ENCODE data around the gene NACA2.
"Not testable (repeated sequence)": the region's sequence is repeated elsewhere in the genome, so short reads cannot be mapped to it uniquely, and the experiment has no call there.

NACA2 gene

DNA sequence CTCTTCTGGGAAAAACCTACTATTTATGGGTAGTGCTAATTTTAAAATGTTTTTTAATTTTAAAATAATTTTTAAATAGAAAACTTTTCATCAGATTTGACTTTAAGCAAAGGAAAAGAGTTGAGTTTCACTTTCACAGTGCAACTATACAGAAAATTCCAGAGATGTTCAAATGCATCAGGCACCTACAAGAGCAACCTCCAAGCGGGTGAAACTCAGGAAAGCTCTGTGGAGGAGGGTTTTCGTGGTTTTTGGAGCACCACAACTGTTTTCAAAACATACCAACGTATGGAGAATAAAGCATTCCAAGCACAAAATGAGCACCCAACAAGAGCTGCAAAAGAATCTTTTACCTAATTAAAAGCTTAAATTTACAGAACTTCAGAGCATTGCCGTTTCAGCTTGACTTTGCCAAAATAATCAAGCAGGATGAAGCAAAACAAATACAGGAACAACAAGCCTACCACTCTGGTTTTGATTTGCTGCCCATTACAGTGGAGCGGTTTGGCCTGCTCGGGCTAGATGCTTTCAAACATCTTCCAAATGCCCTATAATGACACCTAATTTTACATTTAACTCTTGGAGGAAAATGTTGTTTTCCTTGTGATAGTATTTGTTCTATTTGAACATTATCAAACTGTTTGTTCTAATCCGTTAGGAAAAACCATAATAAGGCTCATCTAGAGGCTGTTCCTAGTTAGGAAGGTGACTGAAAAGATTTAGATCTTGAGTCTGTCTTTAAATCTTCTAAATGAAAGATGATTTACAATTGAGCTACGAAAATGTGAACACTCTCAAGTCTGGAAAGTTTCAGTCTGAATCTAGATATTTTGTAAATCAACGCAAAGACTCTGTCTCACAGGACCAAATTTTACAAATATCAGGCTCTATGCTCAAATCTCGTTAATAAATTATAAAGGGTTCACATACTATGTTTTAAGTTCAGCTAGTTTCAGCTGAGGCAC, 34.5 kb downstream of the NACA2 start:
- H3K4me3 ChIP-seq (ENCODE audit: low read depth in 1 of 2, low read length in 2 of 2) = no peak overlapping the region

DNA sequence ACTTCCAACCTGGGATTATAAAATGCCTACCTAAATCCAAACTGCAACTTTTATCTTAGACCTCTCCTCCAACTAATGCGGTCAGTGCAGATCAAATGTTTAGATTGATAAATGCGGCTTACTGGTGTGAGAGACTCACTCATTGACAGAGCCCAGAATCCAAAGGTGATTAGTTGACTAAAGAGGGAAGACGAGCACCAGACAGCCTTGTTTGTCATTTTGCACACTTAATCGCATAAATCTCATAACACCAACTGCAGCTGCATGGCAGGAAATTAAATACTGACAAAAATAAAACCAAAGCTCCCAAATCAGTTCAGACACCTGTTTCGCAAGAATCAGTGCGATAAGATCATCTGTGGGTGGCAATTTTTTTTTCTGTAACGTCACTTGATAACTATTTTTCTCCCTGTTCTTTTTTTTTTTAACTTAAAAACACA, 35.9 kb downstream of the NACA2 start:
- H3K27ac ChIP-seq (ENCODE audit: low read depth, low read length) = no peak overlapping the region
- no peak overlapping the region for H3K4me3 ChIP-seq (ENCODE audit: low read depth in 1 of 2, low read length in 2 of 2)
- H3K9me3 ChIP-seq (ENCODE audit: control insufficient read depth in 1 of 2, low read length in 2 of 2) = no peaks in the 10 kb centered on the region
- no peaks in the 10 kb centered on the region for H3K4me1 ChIP-seq (ENCODE audit: control insufficient read depth in 1 of 2, insufficient read depth in 2 of 2, low read length in 2 of 2)
- H3K36me3 ChIP-seq (ENCODE audit: control insufficient read depth in 1 of 2, insufficient read depth in 2 of 2, low read length in 2 of 2) = no peaks in the 10 kb centered on the region
- H3K27me3 ChIP-seq (ENCODE audit: control insufficient read depth in 1 of 2, insufficient read depth in 2 of 2, low read length in 2 of 2) = peaks cover 0 to 10% of the 10 kb centered on the region in 2 donors
- no peak overlapping the region for H3K9ac ChIP-seq (ENCODE audit: low read depth in 1 of 2, low read length in 2 of 2)

More for the DNA sequence above, 34.5 kb downstream of the NACA2 start:
- Histone ChIP-seq H3K27ac (ENCODE audit: low read depth, low read length) (no peak overlapping the region), H3K4me1 (ENCODE audit: control insufficient read depth in 1 of 2, insufficient read depth in 2 of 2, low read length in 2 of 2) (no peaks in the 10 kb centered on the region), H3K36me3 (ENCODE audit: control insufficient read depth in 1 of 2, insufficient read depth in 2 of 2, low read length in 2 of 2) (no peaks in the 10 kb centered on the region), H3K9me3 (ENCODE audit: control insufficient read depth in 1 of 2, low read length in 2 of 2) (no peaks in the 10 kb centered on the region), H3K27me3 (ENCODE audit: control insufficient read depth in 1 of 2, insufficient read depth in 2 of 2, low read length in 2 of 2) (peaks cover 0 to 5% of the 10 kb centered on the region in 2 donors), H3K9ac (ENCODE audit: low read depth in 1 of 2, low read length in 2 of 2) (no peak overlapping the region)

DNA sequence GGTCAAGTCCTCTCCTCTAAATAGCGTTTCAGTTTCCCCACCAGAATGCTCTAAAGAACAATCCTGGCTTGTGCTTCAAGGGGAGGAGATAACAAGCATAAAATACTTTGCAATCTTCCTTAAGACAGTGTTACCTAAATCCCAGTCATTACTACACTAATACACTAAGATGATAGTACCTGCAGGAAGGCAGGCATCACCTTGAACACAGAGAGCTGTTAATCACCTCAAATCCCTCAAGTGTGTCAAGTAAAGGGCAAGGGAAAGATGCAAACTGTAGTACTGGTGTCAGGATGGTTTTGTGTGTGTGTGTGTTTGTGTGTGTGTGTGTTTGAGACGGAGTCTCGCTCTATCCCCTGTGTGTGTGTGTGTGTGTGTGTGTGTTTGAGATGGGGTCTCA, 36.8 kb downstream of the NACA2 start:
- Histone ChIP-seq H3K27me3 (ENCODE audit: control insufficient read depth in 1 of 2, insufficient read depth in 2 of 2, low read length in 2 of 2) (peaks cover 0 to 14% of the 10 kb centered on the region in 2 donors), H3K27ac (ENCODE audit: low read depth, low read length) (no peak overlapping the region), H3K9me3 (ENCODE audit: control insufficient read depth in 1 of 2, low read length in 2 of 2) (no peaks in the 10 kb centered on the region)

DNA sequence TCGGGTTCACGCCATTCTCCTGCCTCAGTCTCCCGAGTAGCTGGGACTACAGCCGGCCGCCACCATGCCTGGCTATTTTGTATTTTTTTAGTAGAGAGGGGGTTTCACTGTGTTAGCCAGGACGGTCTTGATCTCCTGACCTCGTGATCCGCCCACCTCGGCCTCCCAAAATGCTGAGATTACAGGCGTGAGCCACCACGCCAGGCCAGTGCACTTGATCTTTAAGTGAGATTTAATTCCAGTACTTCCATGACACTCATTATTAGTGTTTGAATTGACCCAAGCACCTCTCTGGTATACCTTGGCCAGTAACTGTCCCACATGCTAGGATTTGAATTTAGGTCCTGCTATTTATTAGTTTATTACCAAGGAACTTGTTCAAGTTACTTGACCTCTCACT, 38.5 kb downstream of the NACA2 start:
- not testable (repeated sequence) for H3K4me3 ChIP-seq (ENCODE audit: low read depth in 1 of 2, low read length in 2 of 2); H3K4me1 ChIP-seq (ENCODE audit: control insufficient read depth in 1 of 2, insufficient read depth in 2 of 2, low read length in 2 of 2); H3K36me3 ChIP-seq (ENCODE audit: control insufficient read depth in 1 of 2, insufficient read depth in 2 of 2, low read length in 2 of 2); H3K9ac ChIP-seq (ENCODE audit: low read depth in 1 of 2, low read length in 2 of 2); H3K9me3 ChIP-seq (ENCODE audit: control insufficient read depth in 1 of 2, low read length in 2 of 2); H3K27ac ChIP-seq (ENCODE audit: low read depth, low read length)
- H3K27me3 ChIP-seq (ENCODE audit: control insufficient read depth in 1 of 2, insufficient read depth in 2 of 2, low read length in 2 of 2) = peaks cover 0 to 14% of the 10 kb centered on the region in 2 donors

More for the DNA sequence above, 36.8 kb downstream of the NACA2 start:
- Histone ChIP-seq H3K36me3 (ENCODE audit: control insufficient read depth in 1 of 2, insufficient read depth in 2 of 2, low read length in 2 of 2) (no peaks in the 10 kb centered on the region), H3K4me3 (ENCODE audit: low read depth in 1 of 2, low read length in 2 of 2) (no peak overlapping the region), H3K4me1 (ENCODE audit: control insufficient read depth in 1 of 2, insufficient read depth in 2 of 2, low read length in 2 of 2) (no peaks in the 10 kb centered on the region), H3K9ac (ENCODE audit: low read depth in 1 of 2, low read length in 2 of 2) (no peak overlapping the region)

DNA sequence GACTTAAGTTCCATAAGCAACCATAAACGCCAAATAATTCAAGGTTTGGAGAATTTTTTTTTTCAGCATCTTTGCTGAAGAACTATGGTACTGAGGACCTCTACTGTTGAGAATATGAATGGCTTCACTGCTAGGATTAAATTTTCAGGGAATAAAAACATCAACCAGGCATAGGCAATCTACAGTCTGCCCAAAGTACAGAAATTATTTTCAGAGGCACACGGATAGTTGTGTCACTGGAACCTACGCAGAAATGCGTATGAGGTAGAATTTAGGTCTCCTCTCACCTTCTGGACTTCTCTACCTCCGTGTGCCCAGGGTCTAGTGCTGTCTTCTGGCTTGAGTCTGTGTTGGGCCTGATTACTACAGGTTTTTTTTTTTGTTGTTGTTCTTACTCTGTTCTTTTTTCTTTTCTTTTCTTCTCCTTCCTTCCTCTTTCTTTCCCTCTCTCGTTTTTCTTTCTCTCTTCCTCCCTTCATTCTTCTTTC, 39.7 kb downstream of the NACA2 start:
- H3K9ac ChIP-seq (ENCODE audit: low read depth in 1 of 2, low read length in 2 of 2) = no peak overlapping the region
- H3K9me3 ChIP-seq (ENCODE audit: control insufficient read depth in 1 of 2, low read length in 2 of 2) = no peaks in the 10 kb centered on the region
- no peaks in the 10 kb centered on the region for H3K4me1 ChIP-seq (ENCODE audit: control insufficient read depth in 1 of 2, insufficient read depth in 2 of 2, low read length in 2 of 2)
- no peak overlapping the region for H3K4me3 ChIP-seq (ENCODE audit: low read depth in 1 of 2, low read length in 2 of 2)
- no peak overlapping the region for H3K27ac ChIP-seq (ENCODE audit: low read depth, low read length)
- no peaks in the 10 kb centered on the region for H3K36me3 ChIP-seq (ENCODE audit: control insufficient read depth in 1 of 2, insufficient read depth in 2 of 2, low read length in 2 of 2)
- H3K27me3 ChIP-seq (ENCODE audit: control insufficient read depth in 1 of 2, insufficient read depth in 2 of 2, low read length in 2 of 2) = peaks cover 4 to 14% of the 10 kb centered on the region in 2 donors

DNA sequence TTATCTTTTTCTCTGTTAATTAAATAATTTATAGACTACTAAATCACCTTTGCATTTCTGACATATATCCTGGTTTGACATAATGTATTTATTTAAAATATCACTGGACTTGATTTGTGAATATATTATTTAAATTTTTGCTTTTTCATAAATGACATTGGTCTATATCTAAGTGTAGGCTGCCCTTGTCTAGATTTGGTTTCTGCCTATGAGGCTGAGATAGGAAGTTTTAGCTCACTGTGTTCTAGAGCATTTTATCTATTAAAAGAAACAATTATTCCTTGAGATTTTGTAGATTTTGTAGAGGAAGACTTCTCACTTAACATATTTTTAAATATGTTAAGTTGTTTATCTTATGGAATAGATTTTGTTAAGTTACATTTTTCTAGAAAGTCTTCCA, 43.9 kb downstream of the NACA2 start:
- Histone ChIP-seq H3K9ac (ENCODE audit: low read depth in 1 of 2, low read length in 2 of 2) (no peak overlapping the region), H3K4me3 (ENCODE audit: low read depth in 1 of 2, low read length in 2 of 2) (no peak overlapping the region), H3K36me3 (ENCODE audit: control insufficient read depth in 1 of 2, insufficient read depth in 2 of 2, low read length in 2 of 2) (no peaks in the 10 kb centered on the region), H3K27me3 (ENCODE audit: control insufficient read depth in 1 of 2, insufficient read depth in 2 of 2, low read length in 2 of 2) (peaks cover 6 to 9% of the 10 kb centered on the region in 2 donors), H3K27ac (ENCODE audit: low read depth, low read length) (no peak overlapping the region), H3K4me1 (ENCODE audit: control insufficient read depth in 1 of 2, insufficient read depth in 2 of 2, low read length in 2 of 2) (no peaks in the 10 kb centered on the region), H3K9me3 (ENCODE audit: control insufficient read depth in 1 of 2, low read length in 2 of 2) (no peaks in the 10 kb centered on the region)

DNA sequence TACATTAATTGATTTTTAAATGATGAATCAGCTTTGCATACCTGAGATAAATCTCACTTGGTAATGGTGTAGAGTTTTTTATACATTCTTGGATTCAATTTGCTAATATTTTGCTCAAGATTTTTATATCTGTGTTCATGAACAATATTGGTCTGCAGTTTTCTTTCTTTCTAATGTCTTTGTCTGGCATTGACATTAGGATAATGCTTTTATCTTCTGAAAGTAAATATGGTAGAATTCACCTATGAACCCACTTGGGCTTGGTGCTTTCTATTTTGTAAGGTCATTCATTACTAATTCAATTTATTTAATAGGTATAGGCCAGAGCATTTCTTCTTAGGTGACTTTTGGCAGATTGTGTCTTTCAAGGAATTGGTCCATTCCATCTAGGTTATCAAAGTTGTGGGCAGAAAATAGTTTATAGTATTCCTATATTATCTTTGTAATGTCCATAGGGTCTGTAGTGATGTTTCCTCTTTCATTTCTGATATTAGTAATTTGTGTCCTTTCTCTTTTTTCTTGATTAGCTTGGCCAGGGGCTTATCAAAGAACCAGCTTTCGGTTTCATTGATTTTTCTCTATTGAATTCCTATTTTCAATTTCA, 45.6 kb downstream of the NACA2 start:
- Histone ChIP-seq H3K9me3 (ENCODE audit: control insufficient read depth in 1 of 2, low read length in 2 of 2) (peaks cover 2 to 11% of the 10 kb centered on the region in 2 donors), H3K27ac (ENCODE audit: low read depth, low read length) (no peak overlapping the region), H3K4me1 (ENCODE audit: control insufficient read depth in 1 of 2, insufficient read depth in 2 of 2, low read length in 2 of 2) (no peaks in the 10 kb centered on the region), H3K27me3 (ENCODE audit: control insufficient read depth in 1 of 2, insufficient read depth in 2 of 2, low read length in 2 of 2) (peaks cover 6 to 7% of the 10 kb centered on the region in 2 donors), H3K36me3 (ENCODE audit: control insufficient read depth in 1 of 2, insufficient read depth in 2 of 2, low read length in 2 of 2) (no peaks in the 10 kb centered on the region), H3K4me3 (ENCODE audit: low read depth in 1 of 2, low read length in 2 of 2) (no peak overlapping the region), H3K9ac (ENCODE audit: low read depth in 1 of 2, low read length in 2 of 2) (no peak overlapping the region)

DNA sequence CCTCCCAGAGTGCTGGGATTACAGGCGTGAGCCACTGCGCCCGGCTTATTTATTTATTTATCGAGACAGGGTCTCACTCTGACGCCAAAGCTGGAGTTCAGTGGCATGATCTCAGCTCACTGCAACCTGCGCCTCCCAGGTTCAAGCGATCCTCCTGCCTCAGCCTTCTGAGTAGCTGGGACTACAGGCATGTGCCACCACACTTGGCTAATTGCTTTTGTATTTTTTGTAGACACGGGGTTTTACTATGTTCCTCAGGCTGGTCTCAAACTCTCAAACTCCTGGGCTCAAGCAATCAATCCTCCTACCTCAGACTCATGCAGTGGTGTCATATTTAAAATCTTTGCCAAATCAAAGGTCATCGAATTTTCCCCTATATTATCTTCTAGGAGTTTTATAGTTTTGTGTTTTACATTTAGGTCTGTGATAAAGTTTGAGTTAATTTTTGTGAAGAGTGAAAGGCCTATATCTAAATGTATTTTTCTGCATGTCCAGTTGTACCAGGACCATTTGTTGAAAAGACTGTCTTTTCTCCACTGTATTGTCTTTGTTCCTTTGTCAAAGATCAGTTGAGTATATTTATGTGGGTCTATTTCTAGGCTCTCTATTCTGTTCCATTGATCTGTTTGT, 47.1 kb downstream of the NACA2 start:
- H3K27me3 ChIP-seq (ENCODE audit: control insufficient read depth in 1 of 2, insufficient read depth in 2 of 2, low read length in 2 of 2) = peaks cover 0 to 6% of the 10 kb centered on the region in 2 donors
- peaks cover 2 to 11% of the 10 kb centered on the region in 2 donors for H3K9me3 ChIP-seq (ENCODE audit: control insufficient read depth in 1 of 2, low read length in 2 of 2)
- H3K27ac ChIP-seq (ENCODE audit: low read depth, low read length) = no peak overlapping the region
- no peaks in the 10 kb centered on the region for H3K36me3 ChIP-seq (ENCODE audit: control insufficient read depth in 1 of 2, insufficient read depth in 2 of 2, low read length in 2 of 2)
- H3K9ac ChIP-seq (ENCODE audit: low read depth in 1 of 2, low read length in 2 of 2) = no peak overlapping the region
- H3K4me3 ChIP-seq (ENCODE audit: low read depth in 1 of 2, low read length in 2 of 2) = no peak overlapping the region
- H3K4me1 ChIP-seq (ENCODE audit: control insufficient read depth in 1 of 2, insufficient read depth in 2 of 2, low read length in 2 of 2) = no peaks in the 10 kb centered on the region

DNA sequence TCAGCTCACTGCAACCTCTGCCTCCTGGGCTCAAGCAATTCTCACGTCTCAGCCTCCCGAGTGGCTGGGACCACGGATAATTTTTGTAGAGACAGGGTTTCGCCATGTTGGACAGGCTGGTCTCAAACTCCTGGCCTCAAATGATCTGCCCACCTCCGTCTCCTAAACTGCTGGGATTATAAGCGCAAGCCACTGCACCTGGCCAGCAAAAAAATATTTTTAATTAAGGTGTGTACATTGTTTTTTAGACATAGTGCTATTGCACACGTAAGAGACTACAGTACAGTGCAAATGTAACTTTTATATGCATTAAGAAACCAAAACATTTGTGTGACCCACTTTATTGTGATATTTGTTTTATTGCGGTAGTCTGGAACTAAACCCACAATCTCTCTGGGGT, 49.0 kb downstream of the NACA2 start:
- Histone ChIP-seq H3K27ac (ENCODE audit: low read depth, low read length) (no peak overlapping the region), H3K27me3 (ENCODE audit: control insufficient read depth in 1 of 2, insufficient read depth in 2 of 2, low read length in 2 of 2) (peaks cover 0 to 6% of the 10 kb centered on the region in 2 donors), H3K4me3 (ENCODE audit: low read depth in 1 of 2, low read length in 2 of 2) (no peak overlapping the region), H3K36me3 (ENCODE audit: control insufficient read depth in 1 of 2, insufficient read depth in 2 of 2, low read length in 2 of 2) (no peaks in the 10 kb centered on the region), H3K9ac (ENCODE audit: low read depth in 1 of 2, low read length in 2 of 2) (no peak overlapping the region), H3K4me1 (ENCODE audit: control insufficient read depth in 1 of 2, insufficient read depth in 2 of 2, low read length in 2 of 2) (no peaks in the 10 kb centered on the region), H3K9me3 (ENCODE audit: control insufficient read depth in 1 of 2, low read length in 2 of 2) (peaks cover 2 to 11% of the 10 kb centered on the region in 2 donors)

DNA sequence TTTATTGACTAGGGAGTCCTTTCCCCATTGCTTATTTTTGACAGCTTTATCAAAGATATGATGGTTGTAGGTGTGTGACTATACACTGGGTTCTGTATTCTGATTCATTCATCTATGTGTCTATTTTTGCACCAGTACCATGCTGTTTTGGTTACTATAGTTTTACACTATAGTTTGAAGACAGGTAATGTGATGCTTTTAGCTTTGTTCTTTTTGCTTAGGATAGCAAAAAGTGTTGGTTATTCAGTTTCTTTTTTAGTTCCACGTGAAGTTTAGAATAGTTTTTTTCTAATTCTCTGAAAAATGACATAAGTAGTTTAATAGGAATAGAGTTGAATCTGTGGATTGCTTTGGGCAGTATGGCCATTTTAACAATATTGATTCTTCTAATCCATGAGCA, 50.1 kb downstream of the NACA2 start:
- Histone ChIP-seq H3K4me3 (ENCODE audit: low read depth in 1 of 2, low read length in 2 of 2) (no peak overlapping the region), H3K9me3 (ENCODE audit: control insufficient read depth in 1 of 2, low read length in 2 of 2) (peaks cover 2 to 11% of the 10 kb centered on the region in 2 donors), H3K27ac (ENCODE audit: low read depth, low read length) (no peak overlapping the region), H3K4me1 (ENCODE audit: control insufficient read depth in 1 of 2, insufficient read depth in 2 of 2, low read length in 2 of 2) (no peaks in the 10 kb centered on the region), H3K9ac (ENCODE audit: low read depth in 1 of 2, low read length in 2 of 2) (no peak overlapping the region), H3K36me3 (ENCODE audit: control insufficient read depth in 1 of 2, insufficient read depth in 2 of 2, low read length in 2 of 2) (no peaks in the 10 kb centered on the region), H3K27me3 (ENCODE audit: control insufficient read depth in 1 of 2, insufficient read depth in 2 of 2, low read length in 2 of 2) (no peaks in the 10 kb centered on the region)
